HG03558 (cell line): ENCODE results near the gene UBTD1.

ENCODE experiments used
- ATAC-seq: cut with Tn5 transposase; IDR thresholded peaks from one replicate; pipeline ENCODE4 v1.9.1; 2021; ENCODE audit warnings: moderate number of reproducible peaks; ENCODE audit not compliant: unreplicated experiment; ENCODE audit errors: extremely low read depth

The UBTD1 gene

DNA sequence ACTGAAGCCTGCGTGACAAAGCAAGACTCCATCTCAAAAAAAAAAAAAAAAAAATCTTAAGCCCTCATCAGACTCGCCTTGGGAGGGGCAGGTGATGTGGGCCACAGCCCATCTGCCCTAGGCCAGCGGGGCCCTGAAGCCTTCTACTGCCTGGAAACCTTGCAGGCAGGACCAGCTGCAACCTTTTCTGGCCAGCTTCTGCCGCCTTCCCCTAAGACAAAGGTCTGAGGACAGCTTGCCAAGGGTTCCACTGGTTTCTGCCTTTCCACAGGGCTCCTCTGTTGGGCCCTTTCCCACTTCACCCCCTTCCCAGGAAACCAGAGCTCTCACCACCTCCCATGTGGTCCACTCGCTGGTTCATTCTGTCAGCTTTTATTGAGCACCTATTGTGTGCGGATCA, 35.2 kb downstream of the UBTD1 start:
- ATAC-seq: no peak

DNA sequence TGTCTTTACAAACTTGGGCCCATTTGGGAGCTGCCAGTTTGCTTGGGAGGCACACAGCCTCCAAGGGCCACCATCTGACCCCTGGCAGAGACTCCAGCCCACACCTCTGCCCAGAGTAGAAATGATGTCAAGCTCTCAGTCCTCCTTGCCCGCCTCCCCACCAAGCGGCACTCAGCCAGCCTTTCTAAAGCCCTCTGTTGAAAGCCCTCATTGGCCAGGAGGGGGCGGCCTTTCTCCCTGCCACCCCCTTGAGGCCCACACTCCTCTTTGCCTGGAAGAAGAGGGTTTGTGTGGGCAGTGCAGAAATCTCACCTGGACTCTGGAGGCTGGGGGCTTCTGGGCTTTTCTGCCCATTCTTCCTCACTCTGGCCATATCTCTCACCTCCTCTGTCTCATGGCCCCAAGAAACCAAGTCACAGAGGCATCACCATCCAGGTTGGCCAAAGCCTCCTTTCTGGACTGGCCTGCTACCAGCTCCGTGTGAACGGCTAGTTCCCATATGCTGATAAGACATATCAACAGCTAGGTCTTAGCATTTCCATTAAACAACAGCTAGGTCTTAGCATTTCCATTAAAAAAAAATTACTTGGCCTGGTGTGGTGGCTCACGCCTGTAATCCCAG, 36.1 kb downstream of the UBTD1 start:
- no peak for ATAC-seq

DNA sequence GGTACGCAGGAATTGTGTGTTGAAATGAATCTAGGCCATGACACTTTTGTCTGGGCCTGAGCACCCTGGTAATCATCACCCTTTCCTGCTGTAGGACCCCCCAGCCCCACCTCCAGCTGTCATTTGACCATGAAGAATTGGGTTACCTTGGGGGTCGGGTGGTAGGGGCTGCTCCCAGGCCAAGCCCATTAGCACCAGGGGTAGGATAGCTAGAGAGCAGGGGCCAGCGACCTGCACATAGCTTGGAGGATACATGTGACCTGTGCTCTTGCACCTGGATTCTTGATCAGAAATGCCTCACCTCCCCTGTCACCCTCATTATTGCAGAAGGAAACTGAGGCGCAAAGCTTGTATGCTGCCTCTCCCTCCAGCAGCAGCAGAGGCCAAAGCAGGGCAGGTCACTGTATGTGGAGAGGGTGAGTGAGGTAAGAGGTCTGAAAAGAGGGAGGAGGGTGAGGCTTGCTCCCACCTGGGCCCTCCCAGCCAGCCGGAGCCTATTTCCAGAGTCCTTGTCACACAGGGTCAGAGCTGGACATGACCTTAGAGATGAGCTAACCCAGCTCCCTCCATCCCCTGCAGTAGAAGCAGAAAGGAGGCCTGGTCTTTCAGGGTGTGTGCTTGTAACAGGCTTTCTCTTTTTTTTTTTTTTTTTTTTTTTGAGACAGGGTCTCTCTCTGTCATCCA, 38.6 kb downstream of the UBTD1 start:
- no peak for ATAC-seq

DNA sequence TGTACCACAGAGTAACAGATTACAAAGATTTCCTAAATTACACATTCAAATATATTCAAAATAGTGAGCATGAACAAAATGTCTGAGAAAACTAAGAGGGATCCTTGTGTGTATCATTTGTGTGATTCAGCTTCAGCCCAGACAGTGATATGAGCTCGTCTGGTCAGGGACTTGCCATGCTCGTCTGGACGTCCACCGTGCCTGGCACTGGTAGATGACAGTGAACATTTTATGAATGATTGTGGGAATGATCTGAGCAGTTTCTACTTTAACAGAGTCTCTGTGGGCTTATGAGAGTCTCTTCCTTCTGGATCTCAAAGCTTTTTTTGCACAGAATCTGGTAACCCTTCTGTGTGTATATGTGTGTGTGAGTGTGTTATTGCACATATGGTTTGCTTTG, 39.7 kb downstream of the UBTD1 start:
- no peak for ATAC-seq

DNA sequence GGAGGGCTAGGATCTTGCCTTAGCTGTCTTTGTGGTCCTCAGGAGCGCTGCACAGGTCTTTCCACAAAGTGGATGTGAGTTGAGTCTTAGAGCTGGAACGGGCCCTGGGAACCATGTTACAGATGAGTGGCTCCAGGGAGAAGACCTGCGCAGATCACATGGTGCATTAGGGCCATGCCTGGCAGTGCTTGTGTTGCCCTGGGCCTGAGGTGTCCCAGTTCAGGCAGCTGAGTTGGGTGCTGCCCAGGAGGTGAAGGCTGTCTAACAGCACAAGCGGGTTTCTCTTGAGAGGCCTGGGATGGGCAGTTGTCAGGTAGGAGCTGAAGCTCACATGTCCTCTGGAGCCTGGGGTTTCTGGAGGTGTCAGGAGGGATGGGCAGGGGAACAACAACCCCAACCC, 40.1 kb downstream of the UBTD1 start:
- ATAC-seq: no peak

DNA sequence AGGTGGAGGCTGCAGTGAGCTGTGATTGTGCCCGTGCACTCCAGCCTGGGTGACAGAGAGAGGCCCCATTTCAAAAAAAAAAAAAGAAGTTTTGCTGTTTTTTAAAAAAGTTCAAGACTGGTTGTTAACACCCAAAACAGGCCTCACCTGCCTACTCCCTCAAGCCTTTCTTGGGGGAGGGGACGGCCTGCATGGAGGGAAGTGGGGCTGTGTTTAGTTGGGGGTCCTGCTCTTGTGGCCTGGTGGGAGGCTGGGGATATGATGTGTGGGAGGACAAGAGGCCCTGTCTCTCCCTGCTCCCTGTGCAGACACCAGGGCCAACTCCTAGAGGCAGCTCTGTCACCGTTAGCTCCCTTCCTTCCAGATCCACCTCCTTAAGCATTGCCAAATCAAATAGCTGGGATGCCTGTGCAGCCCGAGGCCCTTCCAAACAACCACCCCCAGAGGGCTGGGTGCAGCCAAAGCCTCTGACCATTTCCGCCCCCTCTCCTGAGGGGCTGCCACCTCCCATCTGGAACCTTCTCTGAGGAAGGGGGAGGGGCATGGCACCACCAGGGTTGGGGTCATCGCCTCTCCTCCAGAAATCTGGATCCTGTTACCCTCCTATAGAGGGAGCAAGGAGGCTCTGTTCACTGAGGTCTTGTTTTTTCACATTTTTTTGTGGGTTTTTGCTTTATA, 40.9 kb downstream of the UBTD1 start:
- ATAC-seq: no peak

DNA sequence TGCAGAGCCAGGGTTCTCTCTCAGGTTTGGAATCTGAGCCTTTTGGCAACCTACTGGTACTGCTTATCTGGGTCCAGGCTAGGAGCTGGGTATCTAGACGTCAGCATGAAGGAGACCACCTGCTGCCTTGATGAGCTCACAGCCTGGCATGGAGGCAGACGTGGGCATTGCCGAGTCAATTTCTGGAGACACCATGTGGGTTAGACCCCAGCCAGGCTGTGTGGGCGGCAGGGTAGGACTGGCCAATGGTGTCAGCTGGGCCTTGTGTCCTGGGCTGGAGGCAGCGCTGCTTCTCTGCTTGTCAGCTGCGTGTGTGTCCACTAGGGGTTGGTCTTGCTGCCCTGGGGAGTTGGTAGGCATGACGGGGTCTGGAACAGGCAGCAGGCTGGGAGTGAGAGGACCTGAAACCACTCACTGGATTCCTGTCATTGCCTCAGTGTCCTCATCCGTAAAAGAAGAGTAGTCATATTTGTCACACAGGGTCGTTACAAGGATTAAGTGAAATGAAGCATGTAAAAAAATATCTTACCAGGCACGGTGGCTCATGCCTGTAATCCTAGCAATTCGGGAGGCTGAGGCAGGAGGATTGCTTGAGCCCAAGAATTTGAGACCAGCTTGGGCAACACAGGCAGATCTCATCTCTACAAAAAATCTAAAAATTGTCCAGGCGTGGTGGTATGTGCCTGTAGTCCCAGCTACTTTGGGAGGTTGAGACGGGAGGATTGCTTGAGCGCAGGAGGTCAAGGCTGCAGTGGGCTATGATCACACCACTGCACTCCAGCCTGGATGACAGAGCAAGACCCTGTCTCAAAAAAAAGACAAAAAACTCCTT, 42.2 kb downstream of the UBTD1 start:
- no peak for ATAC-seq

DNA sequence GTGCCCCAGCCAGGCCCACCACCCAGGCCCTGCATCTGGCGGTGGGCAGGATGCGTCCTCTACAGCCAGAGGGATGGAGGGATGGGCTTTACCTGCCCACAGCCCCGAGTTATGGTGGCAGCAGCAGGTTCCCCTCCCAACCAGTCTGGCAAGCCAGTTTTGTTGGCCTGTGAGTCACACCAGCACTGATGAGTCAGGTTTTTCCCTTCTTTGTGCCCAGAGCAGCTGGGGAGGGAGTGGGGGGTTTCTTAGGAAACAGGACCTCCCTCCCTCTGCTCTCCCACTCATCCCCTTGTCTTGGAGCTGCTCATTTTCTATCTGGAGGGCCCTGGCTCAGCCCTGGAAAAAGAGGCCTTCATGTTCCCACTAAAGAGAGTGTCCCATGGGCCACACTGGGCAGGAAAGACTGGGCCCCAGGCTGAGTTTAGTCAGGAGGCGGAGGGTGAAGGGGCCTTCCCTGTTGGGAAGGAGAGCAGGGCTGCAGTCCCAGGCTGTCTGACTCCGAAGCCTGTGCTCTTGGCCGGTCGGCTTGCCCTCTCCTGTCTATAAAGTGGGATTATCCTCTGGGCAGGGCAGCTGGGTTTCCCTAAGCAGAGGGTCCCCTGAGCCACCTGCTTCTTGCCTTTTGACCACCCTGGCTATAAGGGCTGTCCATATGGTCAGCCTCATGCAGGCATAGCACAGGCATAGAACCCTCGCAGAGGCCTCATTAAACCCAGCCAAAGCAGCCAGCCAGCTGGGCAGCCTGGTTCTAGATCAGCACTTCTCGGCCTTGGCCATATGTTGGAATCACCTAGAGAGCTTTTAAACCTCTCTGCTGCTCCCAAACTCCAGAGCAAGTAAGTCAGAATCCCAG, 43.7 kb downstream of the UBTD1 start:
- ATAC-seq: no peak

DNA sequence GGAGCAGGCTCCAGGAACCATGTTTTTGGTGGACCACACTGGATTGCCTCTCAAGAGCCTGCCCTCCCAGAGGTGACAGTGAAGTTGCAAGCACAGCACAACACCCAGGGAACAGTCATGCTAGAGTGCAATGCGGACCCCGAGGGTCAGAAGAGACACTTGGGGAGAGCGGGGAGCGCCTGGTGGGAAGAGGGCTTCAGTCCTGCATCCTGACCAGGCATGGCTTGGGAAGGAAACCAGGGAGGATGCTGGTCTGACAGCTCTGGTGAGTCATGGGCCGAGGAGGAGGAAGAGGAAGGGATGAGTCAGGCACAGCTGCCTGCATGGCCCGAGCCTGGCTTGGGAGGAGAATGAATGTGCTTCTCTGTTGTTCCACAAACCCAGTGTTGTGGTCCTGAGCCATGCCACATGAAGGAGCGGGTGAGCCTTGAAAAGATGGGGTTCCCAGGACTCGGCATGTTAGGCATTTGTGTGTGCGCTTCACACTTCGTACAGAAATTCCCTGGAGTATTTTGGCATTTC, 44.4 kb downstream of the UBTD1 start:
- ATAC-seq: no peak

DNA sequence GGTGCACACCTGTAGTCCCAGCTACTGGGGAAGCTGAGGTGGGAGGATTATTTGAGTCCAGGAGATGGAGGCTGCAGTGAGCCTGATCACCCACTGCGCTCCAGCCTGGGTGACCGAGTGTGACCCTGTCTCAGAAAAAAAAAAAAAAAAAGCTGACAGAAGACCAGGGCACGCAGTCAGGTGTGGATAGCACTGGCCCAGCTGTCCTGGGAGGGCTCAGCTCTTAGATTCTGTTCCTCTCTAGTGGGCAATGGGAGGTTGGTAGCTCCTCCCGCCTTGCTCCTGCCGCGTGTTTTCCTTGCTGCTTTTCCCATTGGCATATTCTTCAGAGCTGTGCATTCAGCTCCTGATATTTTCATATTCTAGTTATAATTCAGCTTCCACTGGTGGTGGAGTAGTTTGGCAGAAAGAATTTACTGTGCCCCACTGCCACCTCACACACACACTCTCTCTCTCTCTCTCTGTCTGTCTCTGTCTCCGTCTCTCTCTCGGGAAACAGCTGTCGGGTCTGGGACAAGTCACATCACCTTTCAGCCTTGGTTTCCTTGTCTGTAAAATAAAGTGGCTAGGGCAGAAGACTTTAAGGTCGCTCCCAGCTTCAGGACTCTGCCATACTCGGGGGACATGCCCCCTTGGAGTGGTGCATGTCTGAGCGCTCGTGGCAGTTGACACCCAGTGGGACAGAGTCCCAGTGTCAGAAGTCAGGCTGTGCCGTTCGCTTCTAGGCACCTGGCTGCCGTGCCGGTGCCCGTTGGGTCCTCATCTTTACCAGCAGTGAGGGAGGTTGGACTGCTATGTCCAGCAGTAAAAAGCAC, 47.9 kb downstream of the UBTD1 start:
- no peak for ATAC-seq

DNA sequence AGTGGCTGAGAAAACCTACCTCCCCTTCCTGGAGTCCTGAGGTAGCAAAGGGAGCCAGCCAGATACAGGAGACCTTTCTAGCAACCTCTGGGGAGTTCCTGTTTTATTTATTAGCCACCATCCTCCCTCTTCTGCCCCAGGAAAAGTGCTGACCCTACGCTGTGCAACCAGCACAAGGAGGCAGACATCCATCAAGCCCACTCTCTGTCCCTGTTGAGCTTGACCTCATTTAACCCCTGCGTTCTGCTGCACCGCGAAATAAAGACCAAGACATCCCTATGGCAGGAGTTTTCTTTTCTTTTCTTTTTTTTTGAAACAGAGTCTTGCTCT, 48.5 kb downstream of the UBTD1 start:
- ATAC-seq: no peak

DNA sequence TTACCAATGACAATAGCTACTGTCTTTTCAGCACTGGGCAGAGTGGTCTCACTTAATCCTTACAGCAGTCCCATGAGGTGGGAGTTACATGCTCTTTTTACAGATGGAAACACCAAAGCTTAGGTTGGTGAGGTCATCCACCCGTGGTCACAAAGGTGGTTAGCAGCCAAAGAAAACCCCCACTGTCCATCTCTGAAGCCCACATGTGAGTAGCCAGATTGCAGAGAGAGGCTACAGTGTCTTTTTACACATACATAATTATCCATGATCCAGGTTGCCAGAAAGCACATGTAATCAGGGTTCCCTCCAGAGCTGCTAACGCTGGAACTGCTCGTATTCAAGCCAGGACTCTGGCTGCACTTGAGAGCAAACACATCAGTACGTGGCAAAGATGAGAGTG, 49.2 kb downstream of the UBTD1 start:
- ATAC-seq: no peak

DNA sequence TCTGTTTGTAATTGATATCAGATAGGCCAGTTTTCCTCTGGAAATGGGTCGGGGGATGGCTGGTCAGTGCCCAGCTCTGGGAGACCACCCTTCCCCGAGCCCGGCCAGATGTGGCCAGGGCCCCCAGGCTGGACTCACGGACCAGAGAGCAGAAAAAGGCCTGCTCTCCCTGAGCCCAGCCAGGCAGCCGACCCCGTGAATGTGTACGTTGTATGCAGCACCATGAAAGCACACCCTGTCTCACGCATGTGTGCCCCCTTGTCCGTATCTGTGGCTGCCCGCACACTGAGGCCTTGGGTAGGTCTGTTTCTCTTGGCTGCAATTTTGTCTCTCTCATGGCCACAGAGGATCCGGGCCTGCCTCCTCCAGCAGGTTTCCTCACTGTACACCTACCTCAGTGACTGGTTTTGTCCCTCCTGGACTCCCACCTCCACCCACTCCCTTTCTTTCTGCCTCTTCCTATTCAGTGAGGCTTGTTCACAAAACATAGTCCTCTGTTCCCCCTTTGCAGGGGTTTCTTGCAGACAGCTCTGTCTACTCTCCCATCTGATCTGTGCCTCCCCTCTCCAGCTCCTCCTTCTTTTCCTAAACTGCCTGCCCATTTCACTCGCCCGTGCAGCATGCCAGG, 50.2 kb downstream of the UBTD1 start:
- no peak for ATAC-seq

DNA sequence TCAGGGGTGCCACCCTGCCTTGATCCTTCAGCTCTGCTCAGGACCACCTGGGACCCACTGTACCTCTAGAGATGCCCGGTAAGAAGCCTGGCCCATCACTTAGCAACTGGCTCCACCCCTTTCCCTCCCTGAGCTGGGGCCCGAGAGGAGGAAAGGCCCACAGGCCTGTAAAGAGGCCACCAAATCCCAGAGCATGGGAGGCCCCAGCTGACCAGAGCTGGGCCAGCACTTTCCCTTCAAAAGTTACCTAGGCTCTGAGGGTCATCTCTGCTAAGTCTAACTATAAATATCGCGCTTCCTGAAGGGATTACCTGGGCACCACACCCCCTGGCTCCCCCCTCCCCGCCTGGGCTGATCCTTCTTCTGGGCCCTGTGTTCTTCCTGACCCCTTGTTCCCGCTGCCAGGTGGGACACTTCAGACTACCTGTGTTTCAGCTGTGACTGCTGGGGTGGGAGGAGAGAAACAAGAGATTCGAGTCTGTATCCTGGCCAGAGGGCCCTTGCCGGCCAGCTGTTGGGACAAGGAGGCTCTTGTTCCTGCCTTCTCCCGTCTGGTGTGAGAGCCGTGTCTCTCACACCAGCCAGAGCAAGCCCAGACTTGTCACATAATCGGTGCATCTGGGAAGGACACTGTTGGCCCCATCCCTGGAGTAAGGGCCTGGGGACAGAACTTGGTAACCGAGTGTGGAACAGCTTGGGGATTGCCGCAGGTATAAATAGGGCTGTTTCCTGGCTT, 51.0 kb downstream of the UBTD1 start:
- no peak for ATAC-seq

DNA sequence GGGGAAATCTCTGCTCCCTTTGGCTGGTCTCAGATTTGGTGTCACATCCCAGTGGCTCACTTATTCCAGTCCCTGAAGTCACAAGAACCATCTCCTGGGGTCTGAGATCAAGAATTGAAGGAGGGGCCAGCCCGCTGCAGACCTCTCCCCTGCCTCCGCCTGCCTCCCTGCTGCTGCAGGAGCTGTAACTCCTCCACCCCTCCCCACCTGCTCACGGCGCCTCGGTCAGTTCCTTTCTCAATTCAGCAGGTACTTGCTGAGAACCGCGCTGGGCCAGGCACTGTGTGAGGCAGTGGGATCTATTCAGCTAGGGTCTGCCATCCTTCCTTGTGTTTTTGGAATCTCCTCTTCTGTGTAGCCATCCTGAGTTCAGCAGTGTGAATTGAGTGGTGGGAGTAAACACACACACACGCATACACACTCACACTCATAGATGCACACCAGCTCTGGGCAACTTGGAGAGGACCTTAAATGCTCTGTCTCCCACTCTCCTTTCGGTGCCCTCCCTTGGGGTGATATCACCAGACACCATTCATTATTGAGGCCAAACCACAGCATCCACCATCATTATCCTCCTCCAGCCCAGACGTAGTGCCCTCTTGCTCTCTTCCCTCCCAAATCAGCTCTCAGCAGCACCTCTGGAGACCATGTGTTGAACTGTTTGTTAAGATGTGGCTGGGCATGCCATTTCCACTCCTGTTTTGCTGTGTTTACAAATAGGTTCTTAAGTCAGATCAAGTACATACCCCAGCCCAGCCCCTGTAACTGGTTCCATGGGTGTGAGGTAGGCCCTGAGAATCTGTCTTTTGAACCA, 51.8 kb downstream of the UBTD1 start:
- no peak for ATAC-seq

DNA sequence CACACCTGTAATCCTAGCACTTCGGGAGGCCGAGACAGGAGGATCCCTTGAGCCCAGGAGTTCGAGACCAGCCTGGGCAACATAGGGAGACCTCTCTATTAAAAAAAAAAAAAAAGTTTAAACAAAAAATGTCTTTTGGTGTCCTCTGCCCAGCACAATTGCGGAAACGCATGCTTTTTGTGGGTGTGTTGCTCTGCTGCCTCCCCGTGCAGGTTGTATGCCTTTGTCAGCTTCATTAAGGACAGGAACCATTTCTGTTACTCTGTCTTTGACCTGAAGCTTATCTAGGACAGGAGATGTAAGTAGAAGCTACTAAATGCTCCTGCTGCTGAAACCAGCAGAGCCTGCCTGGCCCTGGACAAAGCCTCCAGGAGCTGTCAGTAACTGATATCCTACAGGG, 52.5 kb downstream of the UBTD1 start:
- ATAC-seq: no peak

DNA sequence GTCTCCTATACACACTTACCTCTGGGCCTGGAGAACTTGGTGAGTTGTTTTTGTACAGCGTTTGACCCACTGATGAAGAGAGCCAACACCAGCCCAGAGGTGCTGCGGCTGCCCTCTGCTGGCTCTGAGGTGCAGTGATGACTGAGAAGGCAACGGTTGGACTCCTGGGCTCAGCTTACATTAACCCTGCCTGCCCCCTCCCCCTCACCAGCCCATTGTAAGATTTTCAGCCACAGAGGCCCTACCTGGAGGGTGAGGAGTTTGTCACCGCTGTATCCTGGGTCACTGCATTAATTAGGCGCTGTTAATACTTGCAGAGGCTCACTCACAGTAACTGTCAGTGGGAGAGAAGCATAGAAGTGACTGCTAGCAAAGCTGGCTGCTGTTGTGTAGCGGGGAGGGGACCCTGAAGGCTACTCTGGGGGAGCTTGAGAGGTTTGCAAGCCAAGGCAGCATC, 54.9 kb downstream of the UBTD1 start:
- no peak for ATAC-seq
